Measurements from ENCODE around the gene CAMKMT. TPM values are rescaled to one million over a fixed set of nuclear protein-coding genes. Genes with fewer than 3 reads are reported as not detected.

The CAMKMT gene
- total RNA-seq, 4 donors from 2014 or later: 7.6 to 16.2 (median 9.4) TPM

GRCh38 chr2:44768438-44769236, 406.9 kb downstream of the CAMKMT start:
- DNase-seq (ENCODE audit: low spot score) (no peak), ATAC-seq (ENCODE audit: low FRiP score) (no peak)
- no peak for TF ChIP-seq CTCF (IDR thresholded peaks at IDR 0.05)

GRCh38 chr2:44769349-44770011, 407.7 kb downstream of the CAMKMT start:
- ATAC-seq (ENCODE audit: low FRiP score) (no peak), DNase-seq (ENCODE audit: low spot score) (no peak)
- no peak for TF ChIP-seq CTCF (IDR thresholded peaks at IDR 0.05)

DNA sequence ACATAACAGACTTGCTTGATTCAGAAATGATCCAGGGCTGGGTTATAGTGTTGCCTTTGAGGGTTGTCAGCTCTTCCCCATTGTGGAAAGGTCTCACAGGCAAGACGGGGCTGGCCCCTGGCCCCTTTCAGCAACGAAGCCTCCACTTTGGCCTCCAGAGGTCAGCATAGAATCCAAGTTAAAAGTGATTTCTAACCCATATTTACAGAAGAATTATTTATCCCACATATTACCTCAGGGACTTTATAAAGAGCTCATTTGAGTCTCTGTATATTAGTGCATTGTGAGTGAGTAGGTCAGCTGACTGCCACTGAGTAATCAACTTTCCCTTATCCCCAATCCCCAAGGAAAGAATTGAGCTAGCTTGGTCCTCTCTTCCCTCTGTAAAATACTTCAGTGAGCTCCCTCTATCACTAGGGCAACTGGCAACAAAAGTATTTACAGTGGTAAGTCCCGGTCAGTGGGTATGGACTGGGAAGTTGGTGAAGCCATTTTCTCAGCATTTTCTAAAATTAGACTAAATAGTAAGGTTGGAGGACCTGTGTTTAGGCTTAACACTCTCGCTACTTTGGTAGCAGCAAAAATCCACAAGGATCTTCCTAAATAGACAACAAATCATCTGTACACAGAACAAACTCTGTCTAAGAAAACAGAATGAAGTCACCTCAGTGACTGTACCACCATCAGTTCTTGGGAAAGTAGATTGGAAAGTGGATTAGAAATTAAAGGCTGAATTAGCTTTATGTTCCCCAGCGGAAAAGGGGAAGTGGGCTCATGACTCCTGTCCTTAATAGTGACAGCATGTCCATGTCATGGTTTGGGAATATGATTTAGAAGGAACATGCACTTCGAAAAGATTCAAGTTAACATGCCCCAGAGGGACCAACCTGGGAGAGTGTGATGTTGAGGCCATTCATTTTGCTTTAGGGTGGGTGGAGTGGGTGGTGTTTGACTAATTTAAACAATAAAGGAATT, 408.8 kb downstream of the CAMKMT start:
- DNase-seq (ENCODE audit: low spot score) (no peak), ATAC-seq (ENCODE audit: low FRiP score) (no peak)
- TF ChIP-seq CTCF (IDR thresholded peaks at IDR 0.05): no peak

- no peak for ATAC-seq (ENCODE audit: low FRiP score)
Observed at GRCh38 chr2:44771522-44771921, 409.8 kb downstream of the CAMKMT start.

GRCh38 chr2:44772131-44772530, 410.4 kb downstream of the CAMKMT start:
- ATAC-seq (ENCODE audit: low FRiP score) (no peak), DNase-seq (ENCODE audit: low spot score) (no peak)
- no peak for TF ChIP-seq CTCF (IDR thresholded peaks at IDR 0.05)

More at GRCh38 chr2:44771522-44771921, 409.8 kb downstream of the CAMKMT start:
- TF ChIP-seq CTCF (IDR thresholded peaks at IDR 0.05): no peak
- no peak for DNase-seq (ENCODE audit: low spot score)

DNA sequence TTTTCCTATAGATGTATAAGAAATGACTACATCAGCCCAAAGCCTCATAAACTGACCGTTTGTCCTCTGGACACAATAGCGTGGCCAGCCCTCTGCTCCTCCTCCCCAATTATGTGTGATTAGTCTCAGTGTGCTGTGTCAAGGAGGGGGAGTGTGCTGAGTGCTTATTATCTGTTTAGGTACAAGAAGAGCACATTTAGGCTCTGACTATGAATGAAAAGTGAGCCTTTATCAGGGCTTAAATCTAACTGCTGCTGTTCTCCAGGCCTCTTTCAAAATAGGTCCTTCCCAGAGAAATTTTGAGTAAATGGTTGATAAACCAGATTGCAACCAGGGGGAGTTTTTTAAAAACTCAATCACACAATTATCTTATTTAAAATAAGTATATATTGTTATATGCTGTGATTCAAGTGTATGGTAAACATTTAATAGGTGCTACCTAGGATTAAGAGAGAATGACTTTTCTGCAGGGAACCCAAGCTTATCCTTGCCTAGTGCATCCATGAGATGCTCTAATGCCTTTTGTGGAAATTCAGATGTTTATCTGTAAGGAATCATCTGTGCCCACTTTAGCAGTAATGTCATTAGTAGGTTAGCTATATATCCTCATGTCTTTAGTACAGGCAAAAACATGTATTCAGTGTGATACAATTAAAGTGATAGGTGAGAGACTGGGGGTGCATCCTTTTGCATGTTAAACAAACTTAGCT, 411.1 kb downstream of the CAMKMT start:
- DNase-seq (ENCODE audit: low spot score) (no peak), ATAC-seq (ENCODE audit: low FRiP score) (no peak)
- TF ChIP-seq CTCF (IDR thresholded peaks at IDR 0.05): no peak
